Loucy (cell line): ENCODE data around the gene CDC42BPA.

Experiments
- H2AFZ ChIP-seq: fragments of 200-600 bp; sonication (generic); 2 replicates; pipeline ENCODE4 v1.6.0; 2016; ENCODE audit warnings: antibody characterized with exemption, mild to moderate bottlenecking, low read length, moderate library complexity
- H3F3A ChIP-seq: fragments of 200-600 bp; 2 replicates; pipeline ENCODE4 v1.6.0; 2016; ENCODE audit warnings: antibody characterized with exemption, low read depth, mild to moderate bottlenecking
- H3K27me3 ChIP-seq: fragments of 200-600 bp; sonication (generic); 2 replicates; pipeline ENCODE4 v1.6.1; 2014; ENCODE audit warnings: low read length, mild to moderate bottlenecking; ENCODE audit not compliant: insufficient read depth, poor library complexity, severe bottlenecking
- H3K36me3 ChIP-seq: fragments of 200-600 bp; sonication (generic); 2 replicates; pipeline ENCODE4 v1.6.1; 2016; ENCODE audit warnings: low read length; ENCODE audit not compliant: insufficient read depth
- H3K4me1 ChIP-seq: fragments of 200-600 bp; sonication (generic); 2 replicates; pipeline ENCODE4 v1.5.1; 2014; ENCODE audit warnings: low read length, mild to moderate bottlenecking; ENCODE audit not compliant: insufficient read depth, poor library complexity, severe bottlenecking
- H3K4me2 ChIP-seq: fragments of 200-600 bp; sonication (generic); 2 replicates; pipeline ENCODE4 v1.6.0; 2014; ENCODE audit warnings: antibody characterized with exemption, low read length, low read depth, mild to moderate bottlenecking; ENCODE audit not compliant: poor library complexity, severe bottlenecking
- H3K4me3 ChIP-seq: fragments of 200-600 bp; sonication (generic); 2 replicates; pipeline ENCODE4 v1.5.1; 2014; ENCODE audit warnings: low read length, mild to moderate bottlenecking, mixed read lengths; ENCODE audit not compliant: poor library complexity, severe bottlenecking
- H3K79me2 ChIP-seq: fragments of 200-600 bp; sonication (generic); 2 replicates; pipeline ENCODE4 v1.6.1; 2014; ENCODE audit warnings: low read length; ENCODE audit not compliant: insufficient read depth
- H3K9ac ChIP-seq: fragments of 200-600 bp; sonication (generic); 2 replicates; pipeline ENCODE4 v1.6.0; 2014; ENCODE audit warnings: mild to moderate bottlenecking, low read depth, low read length, moderate library complexity; ENCODE audit not compliant: poor library complexity, severe bottlenecking
- H3K9me2 ChIP-seq: fragments of 200-600 bp; sonication (generic); replicated peaks from 2 replicates; pipeline ENCODE4 v1.6.1; 2016; ENCODE audit warnings: low read depth, low read length, mixed read lengths
- H3K9me3 ChIP-seq: fragments of 200-600 bp; sonication (generic); 2 replicates; pipeline ENCODE4 v1.6.1; 2014; ENCODE audit warnings: mild to moderate bottlenecking, antibody characterized with exemption, low read length, low read depth; ENCODE audit not compliant: insufficient read depth
- H4K20me1 ChIP-seq: fragments of 200-600 bp; sonication (generic); 2 replicates; pipeline ENCODE4 v1.6.0; 2014; ENCODE audit warnings: antibody characterized with exemption, low read length, mild to moderate bottlenecking; ENCODE audit not compliant: insufficient read depth, poor library complexity, severe bottlenecking
- CTCF ChIP-seq: fragments of 200-600 bp; sonication (generic); conservative IDR thresholded peaks from 2 replicates; pipeline ENCODE4 v1.5.1; 2014; ENCODE audit warnings: mild to moderate bottlenecking, antibody characterized with exemption, low read length
- EZH2phosphoT487 ChIP-seq: fragments of 200-600 bp; IDR thresholded peaks from 2 replicates; pipeline ENCODE4 v1.6.1; 2018; ENCODE audit warnings: antibody characterized with exemption, mild to moderate bottlenecking, moderate library complexity, borderline replicate concordance

The CDC42BPA gene

GRCh38 chr1:227191607-227192006 lies 126.7 kb downstream of the CDC42BPA start:
- no peak overlapping the region for H3K9ac ChIP-seq
- no peaks in the 10 kb centered on the region for H3F3A ChIP-seq
- H3K79me2 ChIP-seq = no peaks in the 10 kb centered on the region
- no peaks in the 10 kb centered on the region for H3K4me1 ChIP-seq
- no peaks in the 10 kb centered on the region for H3K9me3 ChIP-seq
- no peaks in the 10 kb centered on the region for H3K27me3 ChIP-seq
- no peak overlapping the region for H2AFZ ChIP-seq
- H3K9me2 ChIP-seq = no peaks in the 10 kb centered on the region
- TF ChIP-seq EZH2phosphoT487 (no peak), CTCF (no peak)
- no peaks in the 10 kb centered on the region for H3K36me3 ChIP-seq
- H3K4me3 ChIP-seq = no peak overlapping the region
- H3K4me2 ChIP-seq = no peak overlapping the region
- H4K20me1 ChIP-seq = no peaks in the 10 kb centered on the region

- Histone ChIP-seq H3K9me2 (no peaks in the 10 kb centered on the region), H3K4me3 (no peak overlapping the region), H3K79me2 (no peaks in the 10 kb centered on the region), H2AFZ (no peak overlapping the region), H3F3A (no peaks in the 10 kb centered on the region), H3K4me1 (no peaks in the 10 kb centered on the region), H3K9me3 (no peaks in the 10 kb centered on the region), H3K4me2 (no peak overlapping the region), H3K36me3 (no peaks in the 10 kb centered on the region), H3K27me3 (no peaks in the 10 kb centered on the region), H4K20me1 (no peaks in the 10 kb centered on the region), H3K9ac (no peak overlapping the region)
- no peak for TF ChIP-seq EZH2phosphoT487
- TF ChIP-seq CTCF = no peak
Observed at GRCh38 chr1:227190321-227190720, 128.0 kb downstream of the CDC42BPA start.

- Histone ChIP-seq H3K4me3 (no peak overlapping the region), H3K4me2 (no peak overlapping the region), H3F3A (no peaks in the 10 kb centered on the region), H2AFZ (no peak overlapping the region), H3K9me2 (no peaks in the 10 kb centered on the region), H3K9me3 (no peaks in the 10 kb centered on the region), H3K9ac (no peak overlapping the region), H3K79me2 (no peaks in the 10 kb centered on the region), H3K27me3 (no peaks in the 10 kb centered on the region), H3K4me1 (no peaks in the 10 kb centered on the region), H3K36me3 (no peaks in the 10 kb centered on the region), H4K20me1 (no peaks in the 10 kb centered on the region)
- TF ChIP-seq EZH2phosphoT487 (no peak), CTCF (no peak)
Observed at GRCh38 chr1:227185291-227185690, 133.0 kb downstream of the CDC42BPA start.
